Measurements from ENCODE around the gene EPN3.

EPN3 gene

DNA sequence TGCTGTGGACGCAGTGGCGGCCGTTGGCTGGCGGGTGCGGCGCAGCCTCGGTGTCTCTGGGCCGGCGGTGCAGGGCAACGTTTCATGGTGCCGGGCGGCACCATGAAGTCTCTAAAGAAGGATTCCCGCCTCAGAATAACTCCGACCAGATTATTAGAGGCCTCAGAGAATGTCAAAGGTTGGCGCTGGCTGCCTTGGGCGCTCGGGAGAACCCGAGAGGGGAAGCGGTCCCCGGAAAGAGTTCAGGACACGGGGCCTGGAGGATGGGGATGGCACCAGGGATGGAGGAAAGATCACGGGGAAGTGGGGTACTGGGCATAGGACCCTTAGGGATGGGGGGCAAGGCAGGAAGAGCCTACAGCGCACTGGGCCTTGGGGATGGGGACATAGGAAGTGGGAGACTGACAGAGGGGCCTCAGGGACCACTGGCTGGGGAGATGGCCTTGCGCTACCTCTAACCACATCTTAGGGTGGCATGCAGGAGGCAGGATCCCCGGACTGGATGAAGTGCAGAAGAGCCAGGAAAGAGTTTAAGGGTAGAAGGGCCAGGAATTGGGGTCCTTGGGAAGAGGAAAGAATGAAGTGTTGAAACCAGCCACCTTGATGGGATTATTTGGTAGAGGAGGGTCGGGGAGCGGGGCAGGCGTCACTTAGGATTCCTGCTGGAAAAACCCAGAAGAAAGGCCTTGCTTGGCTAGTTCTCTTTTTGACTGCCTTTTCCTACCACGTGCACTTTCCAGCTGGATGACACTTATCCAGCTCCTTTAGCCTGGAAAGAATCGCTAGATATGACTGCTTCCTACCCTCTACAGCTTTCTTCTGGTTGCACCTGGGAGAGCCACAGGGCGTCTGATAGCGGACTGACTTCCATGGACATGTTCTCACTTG is 23.7 kb upstream of the EPN3 start:
- DNase-seq (ENCODE audit: insufficient read length, low spot score) = no peak
- no peak for FAIRE-seq

DNA sequence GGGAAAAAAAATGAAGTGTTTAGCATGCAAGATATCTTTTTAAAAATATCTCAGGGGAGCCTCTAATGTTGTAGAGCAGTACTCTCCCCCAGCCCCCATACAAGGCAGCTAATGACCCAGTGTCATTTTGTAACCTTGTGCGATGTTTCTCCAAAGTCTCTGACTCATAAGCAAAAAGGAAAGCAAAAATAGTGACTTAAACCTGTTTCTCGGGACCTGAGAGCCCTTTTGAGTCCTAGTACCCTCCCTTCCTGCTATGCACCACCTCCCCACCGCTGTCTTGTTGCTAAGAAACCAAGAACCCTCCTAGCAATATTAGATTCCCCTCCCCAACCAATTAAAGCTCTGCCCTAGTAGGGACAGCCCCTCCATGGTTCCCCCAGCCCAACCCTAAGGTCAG is 21.5 kb upstream of the EPN3 start:
- FAIRE-seq (peak; percentile 97), DNase-seq (ENCODE audit: insufficient read length, low spot score) (peak; percentile 84)

DNA sequence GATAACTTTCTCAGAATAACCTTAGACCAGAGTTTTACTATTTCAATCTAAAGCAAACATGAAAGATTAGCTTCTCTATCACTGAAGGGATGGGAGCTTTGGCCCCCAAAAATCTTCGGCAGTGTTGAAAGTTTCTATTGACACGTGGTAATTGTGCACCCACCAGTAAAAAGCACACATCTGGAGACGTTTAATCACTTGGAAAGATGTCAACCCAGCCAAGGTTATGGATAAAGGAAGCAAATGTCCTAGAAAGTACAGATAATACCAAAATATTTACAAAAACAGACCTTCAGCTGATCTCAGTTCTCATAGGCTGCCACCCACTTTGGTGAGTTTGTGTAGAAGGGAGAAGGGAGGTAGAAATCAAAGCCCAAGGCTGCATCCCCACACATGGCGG is 19.0 kb upstream of the EPN3 start:
- DNase-seq (ENCODE audit: insufficient read length, low spot score) = no peak

DNA sequence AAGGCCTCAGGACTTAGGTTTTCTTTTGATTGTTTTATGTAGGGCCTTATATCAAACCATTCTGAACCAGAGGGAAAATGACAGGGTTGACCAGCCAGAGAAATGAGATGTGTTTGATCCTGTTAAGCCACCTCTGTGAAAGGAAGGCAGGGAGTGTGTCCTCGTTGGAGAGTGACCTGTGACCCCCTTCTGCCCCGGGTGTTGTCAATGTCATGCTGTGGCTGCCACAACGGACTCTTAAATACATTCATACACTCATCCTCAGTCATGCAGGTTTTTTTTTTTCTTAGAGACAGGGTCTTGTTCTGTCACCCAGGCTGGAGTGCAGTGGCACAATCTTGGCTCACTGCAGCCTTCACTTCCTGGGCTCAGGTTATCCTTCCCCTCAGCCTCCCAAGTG is 18.1 kb upstream of the EPN3 start:
- FAIRE-seq (no peak), DNase-seq (ENCODE audit: insufficient read length, low spot score) (no peak)

More for the DNA sequence above, 19.0 kb upstream of the EPN3 start:
- no peak for FAIRE-seq

DNA sequence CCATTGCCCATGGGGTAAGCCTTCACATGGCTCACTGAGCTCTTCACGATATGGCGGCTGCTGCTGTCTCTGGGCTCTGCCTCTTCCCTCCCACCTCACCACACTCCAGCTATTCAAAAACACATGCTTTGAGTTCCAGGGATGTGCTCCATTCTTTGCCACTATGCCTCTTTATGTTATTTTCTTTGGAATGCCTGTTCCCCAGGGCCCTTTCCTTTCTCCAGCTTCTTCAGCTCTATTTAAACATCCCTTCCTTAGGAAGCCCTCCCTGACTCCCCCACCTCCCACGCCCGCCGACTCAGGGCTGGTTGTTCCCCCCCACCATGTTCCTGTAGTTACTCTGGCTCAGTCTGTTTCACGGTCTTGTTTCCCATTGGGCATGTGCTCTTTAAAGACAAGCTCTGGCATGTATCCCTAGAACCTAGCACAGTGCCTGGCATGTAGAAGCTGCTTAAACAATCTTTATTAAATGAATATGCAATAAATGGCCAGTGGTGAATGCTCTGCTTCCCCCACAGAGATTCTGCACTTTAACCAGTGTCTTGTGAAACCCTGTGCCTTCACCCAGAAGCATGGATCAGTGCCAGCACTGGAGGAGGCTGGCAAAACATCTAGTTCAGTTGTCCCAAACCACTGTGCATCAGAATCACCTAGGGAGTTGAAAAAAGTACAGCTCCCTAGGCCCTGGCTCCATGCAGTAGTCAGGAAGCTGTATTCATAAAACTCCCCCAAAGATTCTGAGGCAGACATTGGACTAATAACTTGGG is 17.4 kb upstream of the EPN3 start:
- DNase-seq (ENCODE audit: insufficient read length, low spot score) (no peak), FAIRE-seq (no peak)

DNA sequence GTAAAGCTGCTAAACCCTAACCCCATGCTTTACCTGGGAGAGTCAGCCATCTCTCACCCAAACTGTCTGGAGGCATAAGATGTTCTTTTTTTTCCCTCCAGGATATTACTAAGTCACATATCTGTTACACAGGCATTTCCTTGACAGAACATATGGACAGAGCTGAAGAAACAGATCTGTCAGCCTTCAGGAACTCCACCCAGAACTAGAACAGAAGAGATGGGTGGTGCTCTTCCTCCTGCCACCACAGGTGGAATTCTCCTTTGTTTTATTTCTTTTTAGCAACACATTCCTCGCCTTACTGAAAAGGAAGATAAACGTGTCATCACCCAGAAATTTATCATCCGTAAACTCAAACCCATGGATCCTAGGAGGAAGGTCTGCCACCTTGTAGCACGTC is 15.5 kb upstream of the EPN3 start:
- FAIRE-seq (no peak), DNase-seq (ENCODE audit: insufficient read length, low spot score) (no peak)

DNA sequence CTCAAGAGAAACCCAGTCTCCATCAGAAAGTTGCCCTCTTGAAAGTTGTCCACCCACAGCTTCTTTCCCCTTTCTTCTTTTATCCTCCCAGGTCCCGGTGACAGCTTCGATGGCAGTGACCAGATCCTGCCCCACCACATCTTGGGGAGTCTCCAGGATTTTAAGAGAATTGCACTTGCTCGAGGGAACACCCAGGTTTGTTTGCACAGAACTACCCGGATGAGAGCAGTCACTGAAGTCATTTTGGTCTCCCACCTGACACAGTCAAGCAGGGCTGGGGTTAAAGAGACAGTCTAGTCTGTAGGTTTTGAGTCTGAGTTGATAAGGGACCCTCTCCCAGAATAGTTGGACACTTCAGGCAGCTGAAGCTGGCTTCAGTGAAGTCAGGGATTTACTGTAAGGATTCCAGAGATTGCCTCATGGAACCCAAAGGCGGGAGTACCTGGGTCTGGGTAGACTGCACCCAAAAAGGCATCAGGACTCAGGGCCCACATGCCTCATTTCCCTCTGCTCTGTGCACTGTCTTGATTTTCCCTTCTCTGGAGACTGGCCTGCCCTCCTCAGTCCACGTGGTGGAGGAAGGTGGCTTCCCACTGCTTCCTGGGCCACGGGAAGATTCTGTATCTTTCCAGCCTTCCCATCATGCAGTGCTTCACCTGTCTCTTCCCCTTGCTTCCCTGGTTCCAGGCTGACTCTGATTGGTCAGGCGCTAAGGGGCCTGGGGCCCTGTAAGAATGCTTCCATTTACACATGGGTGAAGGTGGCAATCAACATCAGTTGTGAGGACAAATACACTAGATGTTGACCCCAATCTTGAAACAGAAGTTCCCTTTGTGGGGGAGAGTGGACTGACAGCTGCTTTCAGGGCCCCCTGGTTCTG is 14.8 kb upstream of the EPN3 start:
- DNase-seq (ENCODE audit: insufficient read length, low spot score) (no peak), FAIRE-seq (no peak)

DNA sequence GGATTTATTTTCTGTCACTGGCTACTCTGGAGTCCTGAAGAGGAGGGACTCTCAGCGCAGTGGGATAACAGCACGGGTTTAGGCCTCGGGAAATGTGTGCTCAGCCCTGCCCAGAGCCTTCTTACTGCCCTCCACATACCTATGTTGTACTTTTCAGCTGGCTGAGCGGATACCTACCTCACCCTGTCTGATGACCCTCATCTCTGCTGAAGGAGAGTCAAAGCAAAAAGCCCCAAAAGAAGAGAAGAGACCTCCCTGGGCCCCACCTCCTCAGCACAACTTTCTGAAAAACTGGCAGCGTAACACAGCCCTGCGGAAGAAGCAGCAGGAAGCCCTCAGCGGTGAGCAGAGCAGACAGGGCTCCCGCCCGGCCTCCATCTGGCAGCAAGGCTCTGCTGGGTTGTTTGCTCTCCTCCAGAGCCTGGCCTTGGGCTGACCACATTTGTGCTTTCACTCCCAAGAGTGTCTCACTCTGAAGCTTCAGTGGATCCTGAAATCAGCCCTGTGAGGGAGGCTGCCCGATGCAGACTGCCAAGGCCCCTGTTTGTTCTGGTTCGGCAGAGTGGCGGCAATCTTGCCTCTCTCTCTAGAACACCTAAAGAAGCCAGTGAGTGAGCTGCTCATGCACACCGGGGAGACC is 14.0 kb upstream of the EPN3 start:
- no peak for FAIRE-seq

DNA sequence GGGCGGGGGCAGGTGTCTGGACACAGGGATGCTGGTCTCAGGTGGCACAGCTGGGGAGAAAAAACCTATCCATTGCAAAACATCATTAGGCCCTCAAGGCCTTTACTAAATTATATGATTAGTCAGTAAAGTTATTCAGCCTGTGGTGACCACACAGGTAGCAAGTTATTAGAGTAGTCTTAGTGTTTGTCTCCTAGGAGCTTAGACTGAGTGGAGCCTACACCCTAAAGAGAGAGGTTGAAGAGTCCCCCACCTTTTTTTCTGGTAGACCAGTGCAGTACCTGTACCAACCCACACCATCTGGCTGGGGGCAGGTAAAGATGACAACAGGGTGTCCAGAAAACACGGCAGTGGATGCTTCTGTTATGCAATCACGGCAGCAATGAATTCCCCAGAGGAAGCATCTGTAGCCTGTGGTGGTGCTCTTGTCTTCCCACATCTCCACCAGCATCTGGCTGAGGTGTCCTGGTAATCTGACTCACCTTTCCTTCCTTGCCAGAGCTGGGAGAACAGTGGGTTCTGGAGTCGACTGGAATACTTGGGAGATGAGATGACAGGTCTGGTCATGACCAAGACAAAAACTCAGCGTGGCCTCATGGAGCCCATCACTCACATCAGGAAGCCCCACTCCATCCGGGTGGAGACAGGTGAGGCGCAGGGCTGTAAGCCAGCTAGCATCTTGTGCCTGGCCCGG is 13.2 kb upstream of the EPN3 start:
- FAIRE-seq = no peak
- no peak for DNase-seq (ENCODE audit: insufficient read length, low spot score)

More for the DNA sequence above, 14.0 kb upstream of the EPN3 start:
- DNase-seq (ENCODE audit: insufficient read length, low spot score) = no peak

DNA sequence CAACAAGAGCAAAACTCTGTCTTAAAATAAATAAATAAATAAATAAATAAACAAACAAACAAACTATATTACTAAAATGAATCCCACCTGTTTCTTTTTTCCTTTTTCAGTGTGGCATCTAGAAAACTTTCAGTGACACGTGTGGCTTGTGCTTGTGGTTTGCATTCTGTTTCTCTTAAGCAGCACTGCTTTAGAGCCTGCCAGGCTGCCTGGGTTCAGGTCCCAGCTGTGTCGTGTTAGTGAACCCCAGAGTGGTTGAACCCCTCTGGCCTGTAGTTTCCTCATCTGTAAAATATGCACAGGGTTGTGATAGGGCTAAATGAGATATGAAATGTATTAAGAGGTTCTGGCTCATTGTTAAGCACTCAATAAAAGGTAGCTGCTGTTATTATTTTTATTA is 12.1 kb upstream of the EPN3 start:
- FAIRE-seq = no peak
- DNase-seq (ENCODE audit: insufficient read length, low spot score) = no peak

DNA sequence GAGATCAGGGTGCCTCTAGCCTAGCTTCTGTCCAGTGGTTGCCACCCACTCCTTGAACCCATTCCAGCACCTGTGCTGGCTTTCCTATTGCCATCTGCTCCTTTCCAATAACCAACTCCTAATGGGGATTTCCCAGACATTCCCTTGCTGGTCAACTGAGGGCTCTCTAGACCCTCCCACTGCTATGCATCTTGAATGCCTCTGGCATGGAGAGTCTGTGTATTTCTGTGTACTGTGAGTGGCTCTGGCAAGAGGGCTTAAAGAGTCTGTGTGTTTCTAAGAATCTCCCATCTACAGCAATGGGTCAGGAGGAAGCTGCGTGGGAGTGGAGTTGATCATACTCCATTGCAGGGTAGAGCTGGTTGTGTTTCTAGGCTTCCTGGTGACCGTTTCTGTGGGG is 11.0 kb upstream of the EPN3 start:
- FAIRE-seq (no peak), DNase-seq (ENCODE audit: insufficient read length, low spot score) (no peak)

DNA sequence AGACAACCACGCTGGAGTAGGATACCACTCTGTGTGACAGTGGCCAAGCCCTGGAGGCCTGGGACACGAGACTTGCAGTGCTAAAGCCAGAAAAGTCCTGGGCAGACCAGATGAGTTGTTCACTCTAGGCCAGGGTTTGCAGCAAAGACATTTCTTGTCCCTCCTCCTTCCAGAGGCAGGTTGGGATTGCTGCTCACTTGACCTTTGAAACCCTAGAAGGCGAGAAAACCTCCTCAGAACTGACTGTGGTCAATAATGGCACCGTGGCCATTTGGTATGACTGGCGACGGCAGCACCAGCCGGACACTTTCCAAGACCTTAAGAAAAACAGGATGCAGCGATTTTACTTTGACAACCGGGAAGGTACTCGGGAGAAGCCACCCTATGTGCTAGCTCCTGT is 9.8 kb upstream of the EPN3 start:
- FAIRE-seq = no peak
- no peak for DNase-seq (ENCODE audit: insufficient read length, low spot score)

DNA sequence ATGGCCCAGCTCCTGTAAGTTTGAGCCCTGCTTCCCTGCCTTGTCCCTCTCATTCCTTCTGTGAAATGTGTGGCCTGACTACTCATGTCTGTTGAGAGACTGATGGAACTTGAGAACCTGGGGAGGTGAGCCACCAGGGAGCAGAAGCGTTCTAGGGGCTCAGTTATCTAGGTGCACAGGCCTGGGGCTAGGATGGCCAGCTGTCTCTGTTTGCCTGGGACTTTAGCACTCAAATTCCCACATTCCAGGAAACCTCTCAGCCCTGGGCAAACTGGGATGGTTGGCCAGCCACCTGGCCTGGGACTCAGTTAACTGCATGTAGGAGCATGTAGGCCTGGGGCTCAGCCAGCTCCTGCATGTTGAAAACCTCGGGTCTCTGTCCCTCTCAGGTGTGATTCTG is 9.3 kb upstream of the EPN3 start:
- DNase-seq (ENCODE audit: insufficient read length, low spot score) (no peak), FAIRE-seq (no peak)

DNA sequence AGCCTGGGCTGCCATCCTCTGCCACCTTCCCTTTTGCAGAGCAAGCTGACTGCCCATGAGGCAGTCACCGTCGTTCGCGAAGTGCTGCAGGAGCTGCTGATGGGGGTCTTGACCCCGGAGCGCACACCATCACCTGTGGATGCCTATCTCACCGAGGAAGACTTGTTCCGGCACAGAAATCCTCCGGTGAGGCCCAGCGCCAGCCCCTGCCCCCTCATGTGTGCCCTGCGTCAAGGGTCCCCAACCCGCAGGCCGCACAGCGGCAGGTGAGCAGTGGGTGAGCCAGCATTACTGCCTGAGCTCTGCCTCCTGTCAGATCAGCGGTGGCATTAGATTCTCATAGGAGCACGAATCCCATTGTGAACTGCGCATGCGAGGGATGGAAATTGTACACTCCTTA is 7.7 kb upstream of the EPN3 start:
- DNase-seq (ENCODE audit: insufficient read length, low spot score) = no peak
- FAIRE-seq = no peak

DNA sequence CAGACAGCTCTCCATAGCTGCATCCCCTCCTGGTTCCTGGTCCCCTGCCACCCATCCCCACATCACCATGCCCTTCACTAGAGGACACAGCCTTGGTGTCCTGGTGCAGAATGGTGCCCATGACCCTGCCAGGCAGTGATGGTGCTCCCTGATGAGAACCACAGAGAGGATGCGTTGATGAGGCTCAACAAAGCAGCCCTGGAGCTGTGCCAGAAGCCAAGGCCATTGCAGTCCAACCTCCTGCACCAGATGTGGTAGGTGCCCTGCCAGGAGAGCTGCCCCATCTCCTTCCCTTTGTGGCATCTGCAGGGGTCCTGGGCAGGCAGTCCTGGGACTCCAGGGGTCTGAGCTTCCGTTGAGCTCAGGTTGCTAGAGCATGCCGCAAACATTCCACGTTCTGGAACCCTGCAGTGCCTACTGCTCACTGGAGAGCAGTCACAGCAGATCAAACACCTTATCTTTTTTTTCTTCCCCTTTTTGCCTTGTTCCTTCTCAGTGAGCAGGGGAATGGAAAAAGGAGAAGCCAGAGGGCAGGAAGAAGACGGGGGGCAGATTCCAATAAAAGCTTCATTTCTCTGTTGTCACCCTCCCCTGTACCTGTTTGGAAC is 5.3 kb upstream of the EPN3 start:
- DNase-seq (ENCODE audit: insufficient read length, low spot score) (no peak), FAIRE-seq (no peak)

DNA sequence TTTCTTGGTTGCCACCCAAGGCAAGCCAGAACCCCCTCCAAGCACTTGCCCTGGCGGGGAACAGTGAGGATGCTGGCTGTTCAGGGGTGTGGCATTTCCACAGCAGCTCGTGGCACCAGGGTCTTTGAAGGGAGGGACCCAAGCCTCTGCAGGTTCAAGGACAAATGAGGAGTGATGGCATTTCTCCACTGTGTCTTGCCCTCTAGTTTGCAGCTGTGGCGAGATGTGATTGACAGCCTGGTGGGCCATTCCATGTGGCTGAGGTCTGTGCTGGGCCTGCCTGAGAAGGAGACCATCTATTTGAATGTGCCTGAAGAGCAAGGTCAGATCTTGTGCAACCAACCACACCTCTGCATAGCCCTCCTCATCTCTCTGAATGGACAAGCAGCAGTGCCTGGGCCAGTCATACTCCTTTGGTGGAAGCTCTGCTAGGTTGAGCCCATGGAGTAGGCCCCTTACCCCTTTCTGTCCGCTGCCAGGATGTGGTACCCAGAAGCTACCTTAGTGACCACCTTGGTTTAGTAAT is 4.5 kb upstream of the EPN3 start:
- DNase-seq (ENCODE audit: insufficient read length, low spot score) (no peak), FAIRE-seq (no peak)

DNA sequence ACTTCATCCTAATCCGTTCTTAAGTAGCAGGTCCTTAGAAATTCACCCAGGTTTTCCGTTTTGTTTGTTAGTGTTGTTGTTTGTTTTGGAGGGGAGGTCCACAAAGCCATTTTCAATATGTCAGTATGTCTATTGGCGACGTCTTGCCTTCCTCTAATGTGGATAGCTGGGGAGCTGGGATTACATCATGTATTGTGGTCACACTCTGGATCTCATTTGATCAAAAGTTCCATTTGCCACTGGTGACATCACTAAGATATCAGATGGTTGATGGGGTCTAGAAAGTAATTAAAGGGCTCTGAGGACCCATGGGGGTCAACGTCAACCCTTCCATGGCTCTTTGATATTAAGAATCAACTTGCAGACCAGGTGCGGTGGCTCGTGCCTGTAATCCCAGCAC is 2.7 kb upstream of the EPN3 start:
- FAIRE-seq = no peak
- DNase-seq (ENCODE audit: insufficient read length, low spot score) = no peak

DNA sequence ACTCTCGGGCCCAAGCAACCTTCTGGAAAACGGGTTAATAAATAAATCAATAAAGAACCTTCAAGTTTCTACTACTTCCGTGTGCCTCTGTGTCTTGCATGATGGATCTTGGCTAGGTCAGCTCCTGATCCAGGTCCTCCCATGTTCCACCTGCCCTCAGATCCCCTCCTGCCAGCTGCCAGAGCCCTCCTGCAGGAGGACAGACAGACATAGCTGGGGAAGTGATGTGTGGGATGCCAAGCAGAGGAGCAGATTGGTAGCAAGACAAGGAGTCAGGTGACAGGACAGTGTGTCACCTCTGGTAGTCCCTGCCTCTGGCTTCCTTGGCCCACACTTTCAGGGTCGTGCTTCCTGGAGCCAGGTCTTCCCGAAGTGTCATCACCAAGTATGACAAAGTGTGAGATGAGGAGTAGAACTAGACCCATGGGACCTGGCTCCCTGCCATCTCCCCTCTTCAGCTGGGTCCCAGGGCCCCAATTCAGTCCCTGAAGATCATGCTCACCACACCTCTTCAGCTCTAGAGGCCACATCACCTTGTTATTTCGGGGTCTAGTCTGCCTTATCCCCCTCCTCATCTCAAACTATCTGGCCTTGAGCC is 1.0 kb upstream of the EPN3 start:
- DNase-seq (ENCODE audit: insufficient read length, low spot score) = no peak

DNA sequence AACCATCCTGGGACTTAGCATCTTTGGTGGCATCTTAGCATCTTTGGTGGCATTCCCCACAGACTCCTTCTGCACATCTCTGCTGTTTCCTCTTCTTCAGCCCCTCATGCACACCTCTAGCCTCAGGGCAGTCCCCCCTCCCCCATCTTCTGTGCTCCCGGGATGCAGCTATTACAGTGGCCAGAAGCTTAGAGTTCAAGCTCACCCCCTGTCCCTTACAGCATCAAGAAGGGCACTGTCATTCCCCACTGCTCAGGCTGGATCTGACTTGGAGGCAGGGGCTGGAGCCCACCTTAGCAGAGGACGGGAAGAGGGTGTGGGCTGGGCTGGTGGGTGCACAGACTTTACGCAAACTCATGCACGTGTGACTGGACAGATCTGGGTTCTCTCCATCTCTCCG is 650 bp downstream of the EPN3 start:
- FAIRE-seq = no peak
- no peak for DNase-seq (ENCODE audit: insufficient read length, low spot score)

More for the DNA sequence above, 1.0 kb upstream of the EPN3 start:
- no peak for FAIRE-seq

All from GM19239 (cell line).